NCI-H1048 (cell line): ENCODE results near the gene GPR107.

Experiments used
- DNase-seq: peaks from one replicate; lab custom pipeline; 2025; lab: John Stamatoyannopoulos, UW

Gene GPR107

DNA sequence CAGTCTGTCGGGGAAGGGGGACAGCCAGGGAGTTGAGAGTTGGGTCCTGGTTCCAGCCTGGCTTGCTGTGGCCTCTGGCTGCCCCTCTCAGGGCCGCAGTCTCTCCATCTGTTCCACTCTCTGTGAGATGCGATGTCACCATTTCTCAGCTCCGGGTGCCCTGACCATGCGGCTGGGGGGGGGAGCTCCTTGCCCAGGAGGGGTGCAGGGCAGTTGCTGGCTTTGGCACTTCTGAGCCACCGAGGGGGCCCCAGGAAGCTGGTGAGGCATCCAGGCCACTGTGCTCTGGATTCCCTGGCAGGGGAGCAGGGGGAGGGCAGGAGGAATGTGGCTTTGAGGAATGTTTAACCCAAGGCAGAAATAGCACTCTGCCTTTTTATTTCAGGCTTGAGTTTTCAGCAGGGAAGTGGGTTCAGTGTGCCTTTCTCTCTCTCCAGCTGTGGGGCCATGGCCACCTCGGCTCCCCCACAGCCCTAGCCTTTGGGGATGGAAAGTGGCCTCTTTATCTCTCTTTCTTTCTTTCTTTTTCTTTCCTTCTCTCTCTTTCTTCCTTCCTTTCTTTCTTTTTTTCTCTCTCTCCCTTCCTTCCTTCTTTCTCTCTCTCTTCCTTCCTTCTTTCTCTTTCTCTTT, 129.5 kb downstream of the GPR107 start:
- DNase-seq = no peak

GRCh38 chr9:130185017-130185416, 131.3 kb downstream of the GPR107 start:
- no peak for DNase-seq

GRCh38 chr9:130185490-130186031, 131.9 kb downstream of the GPR107 start:
- DNase-seq = no peak

- no peak for DNase-seq
Measured at GRCh38 chr9:130186051-130186450, 132.3 kb downstream of the GPR107 start.

DNA sequence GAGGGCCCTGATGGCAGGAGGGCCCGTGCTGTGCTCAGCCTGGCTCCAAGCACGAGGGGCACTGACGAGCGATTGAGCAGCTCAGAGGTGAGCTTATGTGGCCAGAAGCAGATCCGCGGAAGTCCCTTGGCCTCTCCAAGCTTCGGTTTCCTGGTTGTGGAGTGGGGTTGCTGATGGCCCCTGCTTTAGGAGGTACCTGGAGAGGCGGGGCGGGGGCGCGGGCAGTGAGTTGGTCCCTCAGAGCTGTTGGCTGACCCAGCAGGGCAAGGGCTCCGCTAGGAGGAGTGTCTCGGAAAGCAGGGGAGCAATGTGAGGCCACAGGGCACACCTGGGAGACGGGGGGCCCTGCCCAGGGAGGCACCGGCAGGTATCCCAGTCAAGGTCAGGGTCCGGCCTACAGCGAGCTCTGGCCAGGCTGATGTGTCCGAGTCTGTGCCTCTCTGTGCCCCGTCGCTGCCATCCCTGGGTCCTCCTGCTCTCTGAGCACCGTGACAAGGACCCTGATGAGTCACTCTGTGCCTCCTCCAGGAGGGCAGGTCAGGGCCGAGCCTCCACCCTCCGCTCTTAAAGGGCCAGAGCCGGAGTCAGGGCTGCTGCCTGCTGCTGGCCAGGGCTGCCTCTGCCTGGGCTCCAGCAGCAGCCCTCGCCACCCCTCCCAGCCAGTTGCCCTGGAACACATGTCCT, 133.3 kb downstream of the GPR107 start:
- no peak for DNase-seq

DNA sequence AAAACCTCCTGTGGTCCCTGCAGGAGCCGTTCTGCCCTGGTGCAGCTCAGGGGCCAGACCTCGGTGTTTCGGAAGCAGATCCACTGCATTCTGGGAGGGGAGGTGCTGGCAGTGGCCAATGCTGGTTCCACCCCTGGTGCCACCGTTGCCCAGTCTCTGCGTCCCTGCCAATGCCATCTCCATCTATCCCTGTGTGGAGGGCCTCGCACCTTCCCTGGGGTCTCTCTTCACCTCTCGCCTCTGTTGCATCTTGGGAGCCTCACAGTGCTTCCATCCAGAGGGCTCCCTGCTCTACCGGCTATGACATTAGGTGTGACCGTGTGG, 133.8 kb downstream of the GPR107 start:
- no peak for DNase-seq

DNA sequence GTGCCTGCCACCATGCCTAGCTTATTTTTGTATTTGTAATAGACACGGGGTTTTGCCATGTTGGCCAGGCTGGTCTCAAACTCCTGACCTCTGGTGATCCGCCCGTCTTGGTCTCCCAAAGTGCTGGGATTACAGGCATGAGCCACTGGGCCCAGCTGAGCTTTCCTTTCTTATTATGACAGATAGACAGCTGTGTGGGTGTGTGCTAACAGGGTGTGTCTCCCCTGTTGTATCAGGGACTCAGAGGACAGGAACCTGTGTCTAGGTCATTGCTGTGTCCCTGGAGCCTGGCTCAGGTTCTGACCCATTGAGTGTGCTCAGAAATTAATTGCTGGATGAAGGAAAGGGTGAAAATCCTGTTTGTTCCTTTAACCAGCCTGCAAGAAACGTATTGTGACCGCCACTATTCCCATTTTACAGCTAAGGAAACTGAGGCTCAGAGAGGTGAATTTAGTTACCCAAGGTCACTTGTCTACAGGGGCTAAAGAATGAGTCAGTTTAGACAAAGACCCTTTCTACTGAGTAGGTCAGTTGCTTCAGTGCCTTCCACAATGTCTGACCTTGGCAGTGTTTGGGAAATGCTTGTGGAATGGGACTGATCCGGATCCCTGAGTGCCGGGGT, 135.3 kb downstream of the GPR107 start:
- DNase-seq = no peak
